ENCODE measurements around the gene PARD3B. TPM values are rescaled to one million over a fixed set of nuclear protein-coding genes. Genes with fewer than 3 reads are reported as not detected.

PARD3B gene
- total RNA-seq, 1 experiment from 2014 or later = 3.6 TPM

GRCh38 chr2:205509655-205510054 lies 964.4 kb downstream of the PARD3B start:
- no peak for ATAC-seq

GRCh38 chr2:205510345-205510744 lies 965.1 kb downstream of the PARD3B start:
- BruUV-seq (replicated peaks) = no TSS peak
- Histone ChIP-seq H3K4me3 (ENCODE audit: low read depth in 2 of 2, low read length in 2 of 2) (no peak overlapping the region), H3K27ac (ENCODE audit: low read length) (no peak overlapping the region), H3K4me1 (ENCODE audit: control insufficient read depth, insufficient read depth, low read length) (no peaks in the 10 kb centered on the region), H3K27me3 (ENCODE audit: control insufficient read depth, insufficient read depth, low read length) (no peaks in the 10 kb centered on the region), H3K9me3 (ENCODE audit: control insufficient read depth, insufficient read depth, low read depth, low read length) (no peaks in the 10 kb centered on the region), H3K36me3 (ENCODE audit: control insufficient read depth, insufficient read depth, low read length) (no peaks in the 10 kb centered on the region)
- ChIA-PET POLR2A (no interaction called here), CTCF (no interaction called here)
- ATAC-seq (no peak), DNase-seq (ENCODE audit: low read depth, low spot score) (no peak)
- in situ Hi-C loops (cut with HindIII; ENCODE audit: low pct_unique_long_range_greater_than_20kb, low sequenced_read_pairs) (no loop called here), intact Hi-C loops (cut with micrococcal nuclease; ENCODE audit: unreplicated experiment) (no loop called here)
- TF ChIP-seq REST (IDR thresholded peaks at IDR 0.05; ENCODE audit: insufficient read depth in 1 of 2, low read depth in 2 of 2, low read length in 1 of 2) = no peak
- TF ChIP-seq, protein P1, sequence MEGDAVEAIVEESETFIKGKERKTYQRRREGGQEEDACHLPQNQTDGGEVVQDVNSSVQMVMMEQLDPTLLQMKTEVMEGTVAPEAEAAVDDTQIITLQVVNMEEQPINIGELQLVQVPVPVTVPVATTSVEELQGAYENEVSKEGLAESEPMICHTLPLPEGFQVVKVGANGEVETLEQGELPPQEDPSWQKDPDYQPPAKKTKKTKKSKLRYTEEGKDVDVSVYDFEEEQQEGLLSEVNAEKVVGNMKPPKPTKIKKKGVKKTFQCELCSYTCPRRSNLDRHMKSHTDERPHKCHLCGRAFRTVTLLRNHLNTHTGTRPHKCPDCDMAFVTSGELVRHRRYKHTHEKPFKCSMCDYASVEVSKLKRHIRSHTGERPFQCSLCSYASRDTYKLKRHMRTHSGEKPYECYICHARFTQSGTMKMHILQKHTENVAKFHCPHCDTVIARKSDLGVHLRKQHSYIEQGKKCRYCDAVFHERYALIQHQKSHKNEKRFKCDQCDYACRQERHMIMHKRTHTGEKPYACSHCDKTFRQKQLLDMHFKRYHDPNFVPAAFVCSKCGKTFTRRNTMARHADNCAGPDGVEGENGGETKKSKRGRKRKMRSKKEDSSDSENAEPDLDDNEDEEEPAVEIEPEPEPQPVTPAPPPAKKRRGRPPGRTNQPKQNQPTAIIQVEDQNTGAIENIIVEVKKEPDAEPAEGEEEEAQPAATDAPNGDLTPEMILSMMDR (IDR thresholded peaks at IDR 0.05) = no peak
- no peak for TF ChIP-seq POLR2AphosphoS5 (IDR thresholded peaks at IDR 0.05; ENCODE audit: low read depth, low read length)
- no peak for TF ChIP-seq SIN3A (IDR thresholded peaks at IDR 0.05; ENCODE audit: borderline replicate concordance, insufficient read depth, low read depth, low read length)
- TF ChIP-seq TCF7L2 (IDR thresholded peaks at IDR 0.05; ENCODE audit: low read depth, low read length) = no peak

More at GRCh38 chr2:205509655-205510054, 964.4 kb downstream of the PARD3B start:
- POLR2A ChIA-PET = no interaction called here
- no TSS peak for BruUV-seq (replicated peaks)
- in situ Hi-C loops (cut with HindIII; ENCODE audit: low pct_unique_long_range_greater_than_20kb, low sequenced_read_pairs) = no loop called here
- intact Hi-C loops (cut with micrococcal nuclease; ENCODE audit: unreplicated experiment) = no loop called here
- Histone ChIP-seq H3K4me3 (ENCODE audit: low read depth in 2 of 2, low read length in 2 of 2) (no peak overlapping the region), H3K36me3 (ENCODE audit: control insufficient read depth, insufficient read depth, low read length) (no peaks in the 10 kb centered on the region), H3K4me1 (ENCODE audit: control insufficient read depth, insufficient read depth, low read length) (no peaks in the 10 kb centered on the region), H3K27ac (ENCODE audit: low read length) (no peak overlapping the region), H3K27me3 (ENCODE audit: control insufficient read depth, insufficient read depth, low read length) (no peaks in the 10 kb centered on the region), H3K9me3 (ENCODE audit: control insufficient read depth, insufficient read depth, low read depth, low read length) (no peaks in the 10 kb centered on the region)
- TF ChIP-seq SIN3A (IDR thresholded peaks at IDR 0.05; ENCODE audit: borderline replicate concordance, insufficient read depth, low read depth, low read length) (no peak), POLR2AphosphoS5 (IDR thresholded peaks at IDR 0.05; ENCODE audit: low read depth, low read length) (no peak), REST (IDR thresholded peaks at IDR 0.05; ENCODE audit: insufficient read depth in 1 of 2, low read depth in 2 of 2, low read length in 1 of 2) (no peak), TCF7L2 (IDR thresholded peaks at IDR 0.05; ENCODE audit: low read depth, low read length) (no peak)
- TF ChIP-seq, protein P1 (IDR thresholded peaks at IDR 0.05) = no peak
- CTCF ChIA-PET = no interaction called here
- no peak for DNase-seq (ENCODE audit: low read depth, low spot score)

Data from Panc1 (cell line).